GM12801 (cell line): ENCODE data around the gene DIAPH3.

Source experiments
- TF ChIP-seq, protein P1 (sequence below): IDR thresholded peaks from one replicate; pipeline ENCODE4 v1.5.1; 2011; ENCODE audit warnings: control low read depth; ENCODE audit not compliant: insufficient read length; ENCODE audit errors: extremely low read depth

Gene DIAPH3

DNA sequence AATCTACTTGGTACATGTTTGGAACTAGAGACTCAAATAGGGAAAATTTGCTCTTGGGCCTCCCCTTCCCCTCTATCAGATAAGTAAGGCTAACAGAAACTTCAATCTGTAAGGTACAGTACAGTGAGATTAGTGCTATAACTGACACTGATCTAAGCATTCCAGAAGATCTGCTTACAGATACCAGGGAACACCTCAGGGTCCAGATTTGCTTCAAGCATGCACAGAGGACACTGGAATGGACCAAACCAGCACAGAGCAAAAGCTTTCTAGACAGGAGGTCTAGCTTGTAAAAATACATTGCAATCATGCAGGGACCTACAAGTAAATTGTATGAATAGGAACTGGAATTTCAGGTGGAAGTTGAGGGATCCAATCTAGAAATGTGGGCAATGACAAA, 16.4 kb downstream of the DIAPH3 start:
- TF ChIP-seq, protein P1, sequence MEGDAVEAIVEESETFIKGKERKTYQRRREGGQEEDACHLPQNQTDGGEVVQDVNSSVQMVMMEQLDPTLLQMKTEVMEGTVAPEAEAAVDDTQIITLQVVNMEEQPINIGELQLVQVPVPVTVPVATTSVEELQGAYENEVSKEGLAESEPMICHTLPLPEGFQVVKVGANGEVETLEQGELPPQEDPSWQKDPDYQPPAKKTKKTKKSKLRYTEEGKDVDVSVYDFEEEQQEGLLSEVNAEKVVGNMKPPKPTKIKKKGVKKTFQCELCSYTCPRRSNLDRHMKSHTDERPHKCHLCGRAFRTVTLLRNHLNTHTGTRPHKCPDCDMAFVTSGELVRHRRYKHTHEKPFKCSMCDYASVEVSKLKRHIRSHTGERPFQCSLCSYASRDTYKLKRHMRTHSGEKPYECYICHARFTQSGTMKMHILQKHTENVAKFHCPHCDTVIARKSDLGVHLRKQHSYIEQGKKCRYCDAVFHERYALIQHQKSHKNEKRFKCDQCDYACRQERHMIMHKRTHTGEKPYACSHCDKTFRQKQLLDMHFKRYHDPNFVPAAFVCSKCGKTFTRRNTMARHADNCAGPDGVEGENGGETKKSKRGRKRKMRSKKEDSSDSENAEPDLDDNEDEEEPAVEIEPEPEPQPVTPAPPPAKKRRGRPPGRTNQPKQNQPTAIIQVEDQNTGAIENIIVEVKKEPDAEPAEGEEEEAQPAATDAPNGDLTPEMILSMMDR = no peak

DNA sequence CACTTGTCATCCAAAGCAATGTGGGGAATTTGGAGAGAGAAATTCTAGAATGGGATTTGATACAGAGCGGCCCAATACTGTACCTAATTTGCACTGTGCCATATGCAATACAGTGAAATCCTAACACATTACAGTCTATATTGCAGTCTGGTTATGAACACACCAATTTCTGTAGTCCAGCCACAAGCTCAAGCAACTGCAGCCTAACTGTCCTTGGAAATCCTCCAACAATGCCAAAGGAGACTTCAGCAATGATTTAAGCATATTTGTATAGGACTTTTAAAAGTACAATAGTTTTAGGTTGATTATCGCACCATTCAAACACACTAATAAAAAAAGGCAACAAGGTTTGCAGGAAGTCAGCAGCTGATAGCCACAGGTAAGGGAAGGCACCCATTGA, 17.3 kb downstream of the DIAPH3 start:
- TF ChIP-seq, protein P1 = no peak

DNA sequence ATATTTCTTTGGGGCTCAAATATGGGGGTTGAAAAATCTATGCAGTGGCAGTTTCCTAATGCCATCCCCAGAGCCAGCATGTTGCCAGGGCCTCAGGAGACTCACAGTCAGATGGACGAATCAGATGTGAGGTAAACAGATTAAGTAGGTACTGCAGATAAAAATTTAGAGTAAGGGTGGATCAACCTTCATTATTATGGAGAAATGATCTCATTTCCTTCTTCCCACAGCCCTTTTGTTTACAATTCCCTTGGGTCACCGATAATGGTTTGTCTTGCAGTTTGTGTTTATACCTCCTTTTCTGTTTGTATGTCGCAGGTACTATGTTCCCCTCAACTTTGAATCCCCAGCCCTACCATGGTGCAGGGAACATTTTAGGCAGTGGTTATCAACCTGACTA, 20.0 kb downstream of the DIAPH3 start:
- TF ChIP-seq, protein P1 = no peak

DNA sequence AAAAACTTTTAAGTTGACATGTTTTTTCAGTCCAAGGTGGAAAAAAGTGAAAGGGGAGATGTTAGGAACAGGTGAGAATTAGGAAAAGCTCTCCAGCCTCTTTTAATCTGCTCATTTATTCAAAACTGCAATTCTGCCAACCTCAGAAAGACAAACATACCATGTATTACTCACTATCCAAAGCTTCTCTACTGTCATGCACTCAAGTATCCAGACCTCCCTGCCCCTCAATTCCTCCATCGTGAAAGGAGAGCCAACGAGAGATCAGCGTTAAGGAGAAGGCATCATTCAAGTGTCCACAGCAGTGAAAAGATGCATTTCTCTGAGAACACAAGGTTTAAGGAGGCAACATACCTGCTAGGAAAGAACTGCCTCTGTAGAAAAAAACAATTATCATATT, 24.5 kb downstream of the DIAPH3 start:
- TF ChIP-seq, protein P1 = no peak

DNA sequence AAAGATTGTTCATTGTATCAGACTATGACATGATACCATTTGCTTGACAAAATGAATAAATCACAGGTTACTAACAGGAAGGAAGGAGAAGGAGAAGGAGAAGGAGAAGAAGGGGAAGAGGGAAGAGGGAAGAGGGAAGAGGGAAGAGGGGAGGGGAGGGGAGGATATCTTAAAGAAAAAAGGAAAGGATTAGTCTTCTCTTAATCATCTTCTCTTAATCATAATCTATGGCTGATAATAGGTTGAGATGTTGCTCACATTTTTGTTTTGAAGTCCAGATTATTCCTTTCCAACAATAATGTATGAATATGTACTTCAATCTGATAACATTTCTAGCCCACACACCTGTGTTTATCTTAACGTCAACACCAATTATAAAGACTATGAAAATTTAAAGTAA, 25.1 kb downstream of the DIAPH3 start:
- TF ChIP-seq, protein P1 = no peak

DNA sequence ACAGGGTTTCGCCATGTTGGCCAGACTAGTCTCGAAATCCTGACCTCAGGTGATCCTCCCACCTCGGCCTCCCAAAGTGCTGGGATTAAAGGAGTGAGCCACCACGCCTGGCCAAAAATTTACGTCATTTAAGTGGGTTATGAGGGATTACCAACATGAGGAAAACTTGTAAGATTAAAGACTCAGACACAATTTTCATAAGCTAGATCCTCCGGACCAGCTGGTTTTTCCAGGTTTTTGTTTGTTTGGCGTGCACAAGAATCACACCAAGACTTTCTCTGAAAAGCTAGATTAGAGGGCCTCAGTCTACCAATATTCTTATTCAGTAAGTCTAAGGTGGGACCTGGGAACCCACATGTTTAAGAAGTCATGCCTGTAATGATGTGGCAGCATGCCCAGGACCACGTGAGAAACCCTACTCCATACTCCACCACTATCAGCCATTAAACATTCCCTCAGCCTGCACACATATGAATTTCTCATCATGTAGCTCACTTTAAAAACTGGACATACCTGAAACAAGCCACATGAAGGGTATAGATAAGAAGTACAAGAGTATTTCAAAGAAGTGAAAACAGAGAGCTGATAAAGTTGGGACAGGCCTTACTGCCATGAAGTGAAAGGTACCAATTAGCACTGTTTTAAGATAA, 25.7 kb downstream of the DIAPH3 start:
- TF ChIP-seq, protein P1 = no peak

DNA sequence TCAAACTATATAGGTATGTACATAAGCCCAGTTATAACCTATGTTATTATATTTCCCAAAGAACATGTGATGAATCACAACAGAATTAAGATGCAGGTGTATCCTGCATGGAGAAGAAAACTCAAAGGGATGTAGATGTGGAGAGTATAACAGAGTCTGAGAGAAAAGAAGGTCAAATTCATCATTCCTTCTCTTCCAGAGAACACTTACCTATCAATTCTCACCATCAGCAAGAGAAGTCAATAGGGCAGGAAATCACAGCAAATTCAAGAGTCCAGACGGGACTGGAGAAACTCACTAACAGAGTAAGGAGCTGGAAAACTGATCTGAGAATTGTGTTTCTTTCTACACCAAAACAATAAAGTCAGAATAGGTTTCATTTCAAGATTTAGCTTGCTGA, 28.4 kb downstream of the DIAPH3 start:
- TF ChIP-seq, protein P1 = no peak
